ENCODE data around the gene PRCC.
A peak's percentile ranks its signal among the peaks of the same experiment; 100 is the strongest.

The PRCC gene, protein sequence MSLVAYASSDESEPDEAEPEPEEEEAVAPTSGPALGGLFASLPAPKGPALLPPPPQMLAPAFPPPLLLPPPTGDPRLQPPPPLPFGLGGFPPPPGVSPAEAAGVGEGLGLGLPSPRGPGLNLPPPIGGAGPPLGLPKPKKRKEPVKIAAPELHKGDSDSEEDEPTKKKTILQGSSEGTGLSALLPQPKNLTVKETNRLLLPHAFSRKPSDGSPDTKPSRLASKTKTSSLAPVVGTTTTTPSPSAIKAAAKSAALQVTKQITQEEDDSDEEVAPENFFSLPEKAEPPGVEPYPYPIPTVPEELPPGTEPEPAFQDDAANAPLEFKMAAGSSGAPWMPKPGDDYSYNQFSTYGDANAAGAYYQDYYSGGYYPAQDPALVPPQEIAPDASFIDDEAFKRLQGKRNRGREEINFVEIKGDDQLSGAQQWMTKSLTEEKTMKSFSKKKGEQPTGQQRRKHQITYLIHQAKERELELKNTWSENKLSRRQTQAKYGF

DNA sequence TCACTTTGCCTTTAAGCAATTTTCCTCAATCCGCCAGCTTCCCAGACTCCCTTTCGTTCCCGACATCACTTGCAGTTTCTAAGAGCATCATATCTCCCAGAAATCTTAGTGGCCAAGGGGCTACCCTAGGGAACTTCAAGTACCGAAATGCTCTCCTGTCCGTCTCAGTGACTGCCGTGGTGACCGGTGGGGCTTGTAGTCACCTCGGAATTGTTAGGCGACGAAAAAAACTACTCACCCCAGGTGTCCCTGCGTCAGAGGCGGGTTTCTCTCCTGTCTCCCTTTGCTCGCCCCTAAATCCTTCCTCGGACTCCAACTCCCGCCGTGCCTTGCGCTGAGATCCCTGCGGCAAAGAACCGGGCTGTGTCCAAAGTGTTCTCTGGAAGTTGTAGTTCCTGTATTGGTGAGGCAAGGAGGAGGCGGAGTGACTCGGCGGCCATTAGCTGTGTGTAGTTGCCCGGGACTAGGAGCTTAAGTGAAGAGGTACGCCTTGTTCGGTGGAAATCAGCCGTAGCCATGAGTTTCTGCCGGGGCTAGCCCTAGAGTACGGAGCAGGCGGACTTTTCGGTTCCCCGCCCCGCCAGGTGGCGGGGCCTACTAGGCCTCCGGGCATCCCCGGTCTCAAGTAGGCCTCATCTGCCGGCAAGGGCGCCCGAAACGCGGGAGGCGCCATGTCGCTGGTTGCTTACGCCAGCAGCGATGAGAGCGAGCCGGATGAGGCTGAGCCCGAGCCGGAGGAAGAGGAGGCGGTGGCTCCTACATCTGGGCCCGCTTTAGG lies at the start of gene PRCC:
Gene PRCC, plus strand, starts transcription at position 435 of the 778 bp plus-strand sequence. Its CDS starts 237 bp downstream, at position 672.
- DNase-seq (ENCODE audit: low read depth in 4 of 4, low spot score in 1 of 4) = peak; percentile 81 to 94 (median 89)

GRCh38 chr1:156721131-156721530 lies 46.2 kb upstream of the PRCC start:
- no peak for DNase-seq (ENCODE audit: low read depth in 4 of 4, low spot score in 1 of 4)

DNA sequence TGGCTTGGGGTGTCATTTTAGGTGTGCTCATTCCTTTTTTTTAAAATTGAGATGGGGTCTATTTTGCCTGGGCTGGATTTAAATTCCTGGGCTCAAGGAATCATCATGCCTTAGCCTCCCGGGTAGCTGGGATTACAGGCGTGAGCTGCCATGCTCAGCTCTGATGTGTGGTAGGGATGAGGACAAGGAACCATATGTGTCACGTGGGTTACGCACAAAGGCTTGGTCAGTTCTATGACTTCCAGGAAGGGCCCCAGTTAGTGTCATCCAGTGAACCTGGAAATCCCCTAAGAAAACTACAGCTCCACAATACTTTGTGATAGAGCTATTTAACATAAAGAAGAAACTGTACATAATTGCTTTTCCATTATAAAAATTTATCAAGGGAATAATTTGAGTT lies 45.8 kb upstream of the PRCC start:
- no peak for DNase-seq (ENCODE audit: low read depth in 4 of 4, low spot score in 1 of 4)

- DNase-seq (ENCODE audit: low read depth in 4 of 4, low spot score in 1 of 4) = peak; percentile 59 to 66 (median 64)
Measured at GRCh38 chr1:156725683-156726280, 41.6 kb upstream of the PRCC start.

GRCh38 chr1:156726549-156727226 lies 40.6 kb upstream of the PRCC start:
- no peak for DNase-seq (ENCODE audit: low read depth in 4 of 4, low spot score in 1 of 4)

GRCh38 chr1:156727492-156727891 lies 39.8 kb upstream of the PRCC start:
- DNase-seq (ENCODE audit: low read depth in 4 of 4, low spot score in 1 of 4) = no peak

DNA sequence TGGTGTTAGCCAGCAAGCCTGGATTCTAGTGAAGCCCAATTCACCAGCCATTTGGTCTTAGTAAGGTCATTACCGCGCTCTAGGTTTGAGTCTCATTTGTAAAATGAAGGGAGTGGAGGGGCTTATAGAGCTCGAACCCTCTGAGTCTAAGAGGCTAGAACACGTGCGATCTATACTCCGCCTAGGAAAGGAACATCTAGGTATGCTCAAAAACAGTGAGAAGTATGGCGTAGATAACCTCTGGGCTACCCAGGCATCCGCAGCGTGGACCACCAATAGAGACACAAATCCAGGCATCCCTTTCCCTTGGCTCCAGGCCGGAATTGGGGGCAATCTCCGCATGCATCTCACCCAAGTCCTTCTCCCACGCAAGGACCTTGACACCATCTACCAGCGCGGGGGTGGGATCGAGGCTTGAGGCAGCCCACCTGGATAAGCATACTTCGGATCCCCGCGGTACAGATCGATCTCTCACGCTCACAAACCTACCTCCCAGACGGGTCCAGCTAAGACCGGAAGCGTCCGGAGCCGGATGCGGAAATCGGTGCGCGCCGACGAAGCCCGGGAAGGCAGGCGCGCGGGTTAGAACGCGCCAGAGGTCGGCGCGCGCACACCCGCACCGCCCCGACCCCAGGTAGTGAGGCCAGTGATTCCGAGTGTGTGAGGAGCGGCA lies 39.3 kb upstream of the PRCC start, which contains the start of gene METTL25B:
Gene METTL25B, plus strand, starts transcription at position 544 of the 673 bp plus-strand sequence. CDS start 636 bp downstream, outside the sequence.
- DNase-seq (ENCODE audit: low read depth in 4 of 4, low spot score in 1 of 4) = peak in 3 of 4 experiments; percentile 65 to 73 (median 70)

GRCh38 chr1:156728599-156729462 lies 38.5 kb upstream of the PRCC start, which contains the start of gene ISG20L2:
ISG20L2 (minus strand) TSS chr1:156728766; CDS start chr1:156727652, 1,114 bp downstream.
- DNase-seq (ENCODE audit: low read depth in 4 of 4, low spot score in 1 of 4) = peak; percentile 75 to 95 (median 90)

DNA sequence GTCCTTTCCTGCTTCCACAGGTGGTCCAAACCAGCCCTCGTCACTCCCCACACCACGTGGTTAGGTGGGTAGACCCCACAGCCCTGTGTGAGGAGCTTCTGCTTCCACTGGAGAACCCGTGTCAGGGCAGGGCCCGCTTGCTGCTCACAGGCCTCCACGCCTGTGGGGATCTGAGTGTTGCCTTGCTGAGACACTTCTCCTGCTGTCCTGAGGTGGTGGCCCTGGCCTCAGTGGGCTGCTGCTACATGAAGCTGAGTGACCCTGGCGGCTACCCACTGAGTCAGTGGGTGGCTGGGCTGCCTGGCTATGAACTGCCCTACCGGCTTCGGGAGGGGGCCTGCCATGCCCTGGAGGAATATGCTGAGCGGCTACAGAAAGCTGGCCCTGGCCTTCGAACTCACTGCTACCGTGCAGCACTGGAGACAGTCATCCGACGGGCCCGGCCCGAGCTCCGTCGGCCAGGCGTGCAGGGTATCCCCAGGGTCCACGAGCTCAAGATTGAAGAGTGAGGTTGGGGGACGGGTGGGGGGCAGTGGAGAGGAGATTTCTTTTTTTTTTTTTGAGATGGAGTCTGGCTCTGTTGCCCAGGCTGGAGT lies 33.2 kb upstream of the PRCC start:
- DNase-seq (ENCODE audit: low read depth in 4 of 4, low spot score in 1 of 4) = no peak

DNA sequence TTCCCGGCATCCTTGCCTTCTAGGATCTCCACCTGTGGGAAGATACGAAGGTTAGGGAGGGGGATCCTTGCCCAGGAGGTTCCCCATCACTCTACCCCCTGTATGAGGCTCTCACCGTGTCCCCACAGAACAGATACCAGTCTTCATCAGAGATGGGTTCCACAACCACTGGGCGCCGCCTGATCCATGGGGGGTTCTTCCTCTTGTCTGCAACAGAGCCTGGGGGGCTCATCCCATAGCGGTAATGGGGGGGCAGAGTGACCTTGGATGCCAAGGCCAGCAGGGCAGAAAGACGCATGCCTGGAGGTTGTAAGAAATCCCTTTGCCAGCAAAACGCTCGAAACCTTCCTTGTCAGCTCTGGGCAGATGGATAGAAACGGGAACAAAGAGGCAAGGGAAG lies 28.9 kb upstream of the PRCC start:
- DNase-seq (ENCODE audit: low read depth in 4 of 4, low spot score in 1 of 4) = no peak

DNA sequence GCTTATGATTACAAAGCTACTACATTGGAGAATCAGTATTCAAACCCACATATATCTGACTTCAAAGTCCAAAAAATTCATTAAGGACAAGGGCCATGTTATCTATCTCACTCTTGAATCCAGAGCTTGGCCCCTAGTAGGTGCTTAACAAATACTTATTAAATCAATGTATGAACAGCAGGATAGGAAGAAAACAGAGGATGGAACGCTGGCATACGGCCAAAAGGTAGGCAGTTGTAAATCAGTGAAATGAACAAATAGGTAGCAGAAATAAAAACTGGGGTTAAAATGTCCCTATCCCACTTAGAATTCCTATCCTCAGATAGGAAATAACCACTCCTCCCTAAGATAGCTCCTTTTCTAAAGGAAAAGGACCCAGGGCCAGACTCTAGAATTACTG lies 28.4 kb upstream of the PRCC start:
- DNase-seq (ENCODE audit: low read depth in 4 of 4, low spot score in 1 of 4) = no peak

DNA sequence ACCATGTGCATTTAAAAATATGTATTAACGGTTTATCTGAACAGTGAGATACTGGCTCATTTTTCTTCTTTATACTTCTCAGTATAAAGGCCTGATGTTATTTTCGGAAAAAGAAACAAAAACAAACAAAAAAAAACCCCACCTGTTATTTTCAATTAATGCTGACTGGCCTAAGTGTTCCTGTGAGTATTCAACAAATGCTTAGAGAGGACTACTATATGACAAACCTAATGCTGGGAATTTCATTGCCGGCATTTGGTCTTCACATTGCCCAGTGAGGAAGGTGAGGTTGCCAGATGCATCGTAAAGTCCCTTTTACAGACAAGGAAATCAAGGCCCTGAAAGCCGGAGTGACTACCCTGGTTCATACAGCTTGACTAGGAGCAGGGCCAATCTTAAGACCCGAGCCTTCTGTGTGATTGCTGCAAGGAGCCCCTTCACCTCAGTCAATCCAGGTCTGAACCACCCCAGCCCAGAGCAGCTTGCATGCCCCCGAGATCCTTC lies 27.0 kb upstream of the PRCC start:
- no peak for DNase-seq (ENCODE audit: low read depth in 4 of 4, low spot score in 1 of 4)

DNA sequence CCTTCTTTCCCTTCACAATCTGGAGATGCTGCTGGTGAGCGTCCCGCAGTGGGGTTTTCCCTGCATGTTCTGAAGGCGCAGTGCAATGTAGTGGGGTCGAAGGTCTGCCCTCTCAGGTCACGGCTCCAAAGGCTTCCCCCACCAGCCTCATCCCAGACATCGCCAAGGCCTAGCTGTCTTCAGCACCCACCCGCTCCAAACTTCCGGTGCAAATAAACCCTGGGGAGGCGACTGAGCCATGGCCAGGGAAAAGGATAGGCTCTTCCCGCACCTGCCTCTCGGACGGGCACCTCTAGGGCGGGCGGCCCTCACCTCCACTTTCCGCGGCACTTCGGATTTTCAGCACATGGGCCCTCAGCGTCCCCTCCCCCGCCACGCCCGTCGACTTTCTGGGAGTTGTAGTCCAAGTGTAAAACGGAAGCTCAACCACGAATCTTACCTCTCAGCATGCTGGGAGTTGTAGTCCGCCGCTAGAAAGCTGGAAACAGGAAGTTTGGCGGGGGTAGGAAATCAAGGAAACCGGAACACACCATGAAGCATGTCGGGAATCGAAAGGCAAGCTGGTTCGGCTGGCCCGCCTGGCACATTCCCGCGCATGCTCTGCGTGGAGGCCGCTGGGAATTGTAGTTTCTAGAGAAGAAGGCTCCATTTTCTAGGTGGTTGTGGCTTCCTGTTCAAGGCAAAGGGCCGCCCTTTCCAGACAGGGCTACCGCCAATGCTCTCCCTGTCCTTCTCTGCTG lies 26.4 kb upstream of the PRCC start, which contains the start of gene MRPL24:
Gene MRPL24, minus strand, starts transcription at position 348 of the 740 bp plus-strand sequence. CDS start 2,384 bp downstream, outside the sequence.
- peak; percentile 81 to 95 (median 92) for DNase-seq (ENCODE audit: low read depth in 4 of 4, low spot score in 1 of 4)

GRCh38 chr1:156741481-156741983 lies 25.8 kb upstream of the PRCC start:
- DNase-seq (ENCODE audit: low read depth in 4 of 4, low spot score in 1 of 4) = no peak

- no peak for DNase-seq (ENCODE audit: low read depth in 4 of 4, low spot score in 1 of 4)
Measured at GRCh38 chr1:156742017-156742416, 25.3 kb upstream of the PRCC start.

GRCh38 chr1:156742801-156743200 lies 24.5 kb upstream of the PRCC start:
- DNase-seq (ENCODE audit: low read depth in 4 of 4, low spot score in 1 of 4) = no peak
